ENCODE measurements around the gene TNFRSF25.
"Not testable (repeated sequence)": the region's sequence is repeated elsewhere in the genome, so short reads cannot be mapped to it uniquely, and the experiment has no call there.

The TNFRSF25 gene

GRCh38 chr1:6443339-6444115 is 22.4 kb downstream of the TNFRSF25 start:
- Mint-ChIP-seq H3K27me3 (peaks cover 100% of the 10 kb centered on the region), H3K36me3 (no peaks in the 10 kb centered on the region), H3K4me1 (peaks cover 19% of the 10 kb centered on the region), H3K27ac (no peak overlapping the region), H3K4me3 (no peak overlapping the region), H3K9me3 (no peaks in the 10 kb centered on the region)
- no peak for DNase-seq
- CTCF ChIA-PET, result interaction anchor here (0.6 to 8.7 kb wide), 4 partner anchors 11 to 24 kb away, joined by 3 to 78 read pairs (median 3); partner anchors contain the start of gene HES2

- no peaks in the 10 kb centered on the region for H3K36me3 Mint-ChIP-seq
- no peak overlapping the region for H3K27ac Mint-ChIP-seq
- CTCF ChIA-PET, result interaction anchor here (0.6 to 8.7 kb wide), 5 partner anchors 13 to 82 kb away, joined by 3 to 78 read pairs (median 4); partner anchors contain the start of gene HES2
- H3K27me3 Mint-ChIP-seq, result peaks cover 94% of the 10 kb centered on the region
- no peaks in the 10 kb centered on the region for H3K9me3 Mint-ChIP-seq
- DNase-seq, result no peak
- no peak overlapping the region for H3K4me3 Mint-ChIP-seq
- peaks cover 10% of the 10 kb centered on the region for H3K4me1 Mint-ChIP-seq
These were observed 24.4 kb downstream of the TNFRSF25 start for GRCh38 chr1:6441586-6441985.

- Mint-ChIP-seq H3K27me3 (peaks cover 91% of the 10 kb centered on the region), H3K27ac (no peak overlapping the region), H3K4me3 (peak overlapping the region; percentile 6), H3K36me3 (no peaks in the 10 kb centered on the region), H3K4me1 (peaks cover 8% of the 10 kb centered on the region), H3K9me3 (no peaks in the 10 kb centered on the region)
- CTCF ChIA-PET, result interaction anchor here (1.1 to 8.7 kb wide), 7 partner anchors 9 to 81 kb away, joined by 3 to 78 read pairs (median 5); partner anchors contain the start of gene HES2
- DNase-seq, result peak; percentile 86
These were observed 25.5 kb downstream of the TNFRSF25 start for GRCh38 chr1:6440198-6441126.

- no peaks in the 10 kb centered on the region for H3K36me3 Mint-ChIP-seq
- CTCF ChIA-PET, result interaction anchor here (0.6 to 8.7 kb wide), 30 partner anchors 9 to 385 kb away, joined by 3 to 78 read pairs (median 5); partner anchors contain the start of genes HES2, PLEKHG5 and RNF207
- peaks cover 88% of the 10 kb centered on the region for H3K27me3 Mint-ChIP-seq
- H3K4me3 Mint-ChIP-seq, result no peak overlapping the region
- peak; percentile 84 for DNase-seq
- no peaks in the 10 kb centered on the region for H3K9me3 Mint-ChIP-seq
- H3K27ac Mint-ChIP-seq, result no peak overlapping the region
- H3K4me1 Mint-ChIP-seq, result peaks cover 8% of the 10 kb centered on the region
These were observed 27.9 kb downstream of the TNFRSF25 start for GRCh38 chr1:6438047-6438525.

GRCh38 chr1:6437012-6437700 is 28.8 kb downstream of the TNFRSF25 start:
- H3K4me1 Mint-ChIP-seq, H3K27ac Mint-ChIP-seq, DNase-seq, H3K4me3 Mint-ChIP-seq, H3K9me3 Mint-ChIP-seq, H3K36me3 Mint-ChIP-seq: not testable (repeated sequence)
- CTCF ChIA-PET, result interaction anchor here (0.6 to 8.7 kb wide), 23 partner anchors 9 to 231 kb away, joined by 3 to 78 read pairs (median 5); partner anchors contain the start of genes HES2, PLEKHG5 and RNF207
- peaks cover 86% of the 10 kb centered on the region for H3K27me3 Mint-ChIP-seq

GRCh38 chr1:6436277-6436676 is 29.7 kb downstream of the TNFRSF25 start:
- CTCF ChIA-PET, result interaction anchor here (1.0 to 8.7 kb wide), 3 partner anchors 10 to 188 kb away, joined by 3 to 78 read pairs (median 19); partner anchors contain the start of gene HES2
- peaks cover 85% of the 10 kb centered on the region for H3K27me3 Mint-ChIP-seq
- not testable (repeated sequence) for H3K27ac Mint-ChIP-seq

GRCh38 chr1:6435547-6435946 is 30.4 kb downstream of the TNFRSF25 start:
- Mint-ChIP-seq H3K27me3 (peaks cover 85% of the 10 kb centered on the region), H3K4me3 (no peak overlapping the region), H3K27ac (no peak overlapping the region), H3K36me3 (no peaks in the 10 kb centered on the region), H3K4me1 (peaks cover 5% of the 10 kb centered on the region), H3K9me3 (no peaks in the 10 kb centered on the region)
- CTCF ChIA-PET, result interaction anchor here (1.0 kb wide), 1 partner anchor 9 kb away, joined by 3 read pairs; no protein-coding TSS in a partner anchor
- no peak for DNase-seq

More at GRCh38 chr1:6436277-6436676, 29.7 kb downstream of the TNFRSF25 start:
- H3K36me3 Mint-ChIP-seq, H3K9me3 Mint-ChIP-seq, DNase-seq, H3K4me3 Mint-ChIP-seq, H3K4me1 Mint-ChIP-seq: not testable (repeated sequence)

GRCh38 chr1:6435129-6435528 is 30.8 kb downstream of the TNFRSF25 start:
- DNase-seq, result no peak
- CTCF ChIA-PET, result interaction anchor here (1.0 kb wide), 1 partner anchor 9 kb away, joined by 3 read pairs; no protein-coding TSS in a partner anchor
- H3K4me3 Mint-ChIP-seq, result no peak overlapping the region
- H3K27ac Mint-ChIP-seq, result no peak overlapping the region
- peaks cover 5% of the 10 kb centered on the region for H3K4me1 Mint-ChIP-seq
- no peaks in the 10 kb centered on the region for H3K36me3 Mint-ChIP-seq
- peaks cover 85% of the 10 kb centered on the region for H3K27me3 Mint-ChIP-seq
- no peaks in the 10 kb centered on the region for H3K9me3 Mint-ChIP-seq

- CTCF ChIA-PET, result no interaction called here
- no peak overlapping the region for H3K4me3 Mint-ChIP-seq
- H3K4me1 Mint-ChIP-seq, result peaks cover 1% of the 10 kb centered on the region
- H3K9me3 Mint-ChIP-seq, result no peaks in the 10 kb centered on the region
- peaks cover 85% of the 10 kb centered on the region for H3K27me3 Mint-ChIP-seq
- no peak for DNase-seq
- no peak overlapping the region for H3K27ac Mint-ChIP-seq
- no peaks in the 10 kb centered on the region for H3K36me3 Mint-ChIP-seq
These were observed 31.8 kb downstream of the TNFRSF25 start for GRCh38 chr1:6434186-6434585.

GRCh38 chr1:6431645-6432579 is 34.1 kb downstream of the TNFRSF25 start:
- H3K4me1 Mint-ChIP-seq, H3K4me3 Mint-ChIP-seq, H3K27ac Mint-ChIP-seq, H3K36me3 Mint-ChIP-seq, DNase-seq, H3K9me3 Mint-ChIP-seq: not testable (repeated sequence)
- CTCF ChIA-PET, result interaction anchor here (1.2 to 1.8 kb wide), 2 partner anchors 9 to 185 kb away, joined by 4 to 7 read pairs; no protein-coding TSS in a partner anchor
- peaks cover 89% of the 10 kb centered on the region for H3K27me3 Mint-ChIP-seq

GRCh38 chr1:6429660-6430411 is 36.1 kb downstream of the TNFRSF25 start:
- not testable (repeated sequence) for H3K4me1 Mint-ChIP-seq, H3K36me3 Mint-ChIP-seq, DNase-seq, H3K4me3 Mint-ChIP-seq, H3K9me3 Mint-ChIP-seq, H3K27ac Mint-ChIP-seq
- peaks cover 95% of the 10 kb centered on the region for H3K27me3 Mint-ChIP-seq
- CTCF ChIA-PET, result interaction anchor here (1.9 kb wide), 1 partner anchor 9 kb away, joined by 7 read pairs; the partner anchor contains the start of gene HES2

- H3K4me3 Mint-ChIP-seq, H3K36me3 Mint-ChIP-seq, H3K4me1 Mint-ChIP-seq, H3K9me3 Mint-ChIP-seq, H3K27ac Mint-ChIP-seq, DNase-seq: not testable (repeated sequence)
- CTCF ChIA-PET, result interaction anchor here (1.0 kb wide), 1 partner anchor 10 kb away, joined by 3 read pairs; no protein-coding TSS in a partner anchor
- H3K27me3 Mint-ChIP-seq, result peaks cover 92% of the 10 kb centered on the region
These were observed 37.5 kb downstream of the TNFRSF25 start for GRCh38 chr1:6428453-6428852.
